Measurements from ENCODE around the gene ADNP2.
"Not testable (repeated sequence)": the region's sequence is repeated elsewhere in the genome, so short reads cannot be mapped to it uniquely, and the experiment has no call there.

The ADNP2 gene

GRCh38 chr18:80163183-80163582 is 54.1 kb downstream of the ADNP2 start:
- no peak overlapping the region for H3K4me3 ChIP-seq (replicated peaks; ENCODE audit: low read depth, low read length)
- no peak for TF ChIP-seq CTCF (IDR thresholded peaks at IDR 0.05; ENCODE audit: low read depth, low read length, missing control alignments)
- no peak for DNase-seq (ENCODE audit: extremely low read depth, low read depth)

- not testable (repeated sequence) for H3K4me3 ChIP-seq (replicated peaks; ENCODE audit: low read depth, low read length); DNase-seq (ENCODE audit: extremely low read depth, low read depth)
Observed at GRCh38 chr18:80164727-80165355, 55.8 kb downstream of the ADNP2 start.

GRCh38 chr18:80166240-80166639 is 57.2 kb downstream of the ADNP2 start:
- H3K4me3 ChIP-seq (replicated peaks; ENCODE audit: low read depth, low read length), result no peak overlapping the region
- no peak for TF ChIP-seq CTCF (IDR thresholded peaks at IDR 0.05; ENCODE audit: low read depth, low read length, missing control alignments)
- DNase-seq (ENCODE audit: extremely low read depth, low read depth), result no peak

- TF ChIP-seq CTCF (IDR thresholded peaks at IDR 0.05; ENCODE audit: low read depth, low read length, missing control alignments), result no peak
- DNase-seq (ENCODE audit: extremely low read depth, low read depth), result no peak
- H3K4me3 ChIP-seq (replicated peaks; ENCODE audit: low read depth, low read length), result no peak overlapping the region
Observed at GRCh38 chr18:80166725-80167124, 57.7 kb downstream of the ADNP2 start.

GRCh38 chr18:80167331-80167730 is 58.3 kb downstream of the ADNP2 start:
- DNase-seq (ENCODE audit: extremely low read depth, low read depth), result no peak
- no peak for TF ChIP-seq CTCF (IDR thresholded peaks at IDR 0.05; ENCODE audit: low read depth, low read length, missing control alignments)
- no peak overlapping the region for H3K4me3 ChIP-seq (replicated peaks; ENCODE audit: low read depth, low read length)

- no peak overlapping the region for H3K4me3 ChIP-seq (replicated peaks; ENCODE audit: low read depth, low read length)
- TF ChIP-seq CTCF (IDR thresholded peaks at IDR 0.05; ENCODE audit: low read depth, low read length, missing control alignments), result no peak
- no peak for DNase-seq (ENCODE audit: extremely low read depth, low read depth)
Observed at GRCh38 chr18:80167931-80168330, 58.9 kb downstream of the ADNP2 start.

- H3K4me3 ChIP-seq (replicated peaks; ENCODE audit: low read depth, low read length), result no peak overlapping the region
- no peak for DNase-seq (ENCODE audit: extremely low read depth, low read depth)
- TF ChIP-seq CTCF (IDR thresholded peaks at IDR 0.05; ENCODE audit: low read depth, low read length, missing control alignments), result no peak
Observed at GRCh38 chr18:80168346-80168745, 59.3 kb downstream of the ADNP2 start.
